ENCODE measurements around the gene MCUR1.

Gene MCUR1

DNA sequence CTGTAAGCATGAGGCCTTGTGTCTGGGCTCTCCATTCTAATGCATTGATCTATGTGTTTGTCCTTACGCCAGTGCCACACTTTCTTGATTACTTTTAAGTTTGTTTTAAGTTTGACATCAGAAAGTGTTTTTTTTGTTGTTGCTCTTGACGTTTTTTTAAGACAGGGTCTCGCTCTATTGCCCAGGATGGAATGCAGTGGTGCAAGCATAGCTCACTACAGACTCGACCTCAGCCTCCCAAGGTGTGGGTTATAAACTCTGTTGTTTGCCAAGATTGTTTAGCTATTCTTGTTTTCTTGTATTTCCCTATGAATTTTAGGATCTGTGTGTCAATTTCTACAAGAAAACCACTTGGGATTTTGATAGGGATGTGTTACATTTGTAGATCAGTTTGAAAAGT lies 5.6 kb downstream of the MCUR1 start:
- TF ChIP-seq, protein P1, sequence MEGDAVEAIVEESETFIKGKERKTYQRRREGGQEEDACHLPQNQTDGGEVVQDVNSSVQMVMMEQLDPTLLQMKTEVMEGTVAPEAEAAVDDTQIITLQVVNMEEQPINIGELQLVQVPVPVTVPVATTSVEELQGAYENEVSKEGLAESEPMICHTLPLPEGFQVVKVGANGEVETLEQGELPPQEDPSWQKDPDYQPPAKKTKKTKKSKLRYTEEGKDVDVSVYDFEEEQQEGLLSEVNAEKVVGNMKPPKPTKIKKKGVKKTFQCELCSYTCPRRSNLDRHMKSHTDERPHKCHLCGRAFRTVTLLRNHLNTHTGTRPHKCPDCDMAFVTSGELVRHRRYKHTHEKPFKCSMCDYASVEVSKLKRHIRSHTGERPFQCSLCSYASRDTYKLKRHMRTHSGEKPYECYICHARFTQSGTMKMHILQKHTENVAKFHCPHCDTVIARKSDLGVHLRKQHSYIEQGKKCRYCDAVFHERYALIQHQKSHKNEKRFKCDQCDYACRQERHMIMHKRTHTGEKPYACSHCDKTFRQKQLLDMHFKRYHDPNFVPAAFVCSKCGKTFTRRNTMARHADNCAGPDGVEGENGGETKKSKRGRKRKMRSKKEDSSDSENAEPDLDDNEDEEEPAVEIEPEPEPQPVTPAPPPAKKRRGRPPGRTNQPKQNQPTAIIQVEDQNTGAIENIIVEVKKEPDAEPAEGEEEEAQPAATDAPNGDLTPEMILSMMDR (conservative IDR thresholded peaks at IDR 0.05) = no peak
- no peak overlapping the region for H3K27ac ChIP-seq

DNA sequence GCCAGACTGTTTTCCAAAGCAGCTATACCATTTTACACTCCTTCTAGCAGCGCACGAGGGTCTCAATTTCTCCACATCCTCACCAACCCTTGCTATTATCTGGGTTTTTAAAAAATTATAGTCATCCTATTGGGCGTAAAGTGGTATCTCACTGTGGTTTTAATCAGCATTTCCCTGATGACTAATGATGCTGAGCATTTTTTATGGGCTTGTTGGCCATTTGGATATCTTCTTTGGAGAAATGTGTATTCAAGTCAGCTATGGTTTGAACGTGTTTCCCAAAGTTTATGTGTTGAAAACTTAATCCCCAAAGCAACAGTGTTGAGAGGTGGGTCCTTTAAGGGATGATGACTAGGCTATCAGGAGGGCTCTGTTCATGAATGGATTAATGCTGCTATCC lies 6.7 kb downstream of the MCUR1 start:
- TF ChIP-seq, protein P1 (conservative IDR thresholded peaks at IDR 0.05) = no peak
- no peak overlapping the region for H3K27ac ChIP-seq

DNA sequence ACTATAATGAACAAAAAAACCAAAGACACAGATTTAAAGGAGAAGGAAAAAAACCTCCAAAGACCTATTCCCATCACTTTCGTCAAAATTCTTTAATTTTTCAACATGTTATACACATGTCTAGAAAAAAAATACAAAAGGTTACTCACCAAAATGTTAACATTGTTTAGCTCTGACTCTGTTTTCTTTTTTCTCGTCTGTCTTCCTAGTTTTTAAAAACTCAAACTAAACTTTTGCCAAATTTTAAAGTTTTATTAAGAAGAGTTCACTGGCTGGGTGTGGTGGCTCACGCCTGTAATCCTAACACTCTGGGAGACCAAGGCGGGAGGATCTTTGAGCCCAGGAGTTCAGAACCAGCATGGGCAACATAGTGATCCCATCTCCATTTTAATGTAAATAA lies 10.8 kb downstream of the MCUR1 start:
- TF ChIP-seq, protein P1 (conservative IDR thresholded peaks at IDR 0.05) = no peak

DNA sequence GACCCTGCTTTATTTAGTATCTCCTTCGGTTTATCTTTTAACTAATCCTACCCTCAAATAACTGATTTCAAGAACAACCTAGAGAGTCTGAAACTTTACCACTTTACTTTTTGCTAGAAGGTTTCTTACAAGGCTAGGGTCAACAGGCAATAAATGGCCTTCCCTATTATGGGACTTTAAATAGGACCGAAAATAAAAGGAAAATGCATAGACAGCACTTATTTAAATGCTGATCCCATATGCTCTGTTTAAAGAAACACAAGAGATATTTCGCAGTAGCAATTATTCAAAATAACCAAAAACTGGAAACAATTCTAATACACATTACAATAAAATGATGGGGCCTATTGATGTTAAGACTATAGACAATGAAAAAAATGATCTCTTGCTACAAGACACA lies 13.7 kb downstream of the MCUR1 start:
- H3K27ac ChIP-seq = no peak overlapping the region
- TF ChIP-seq, protein P1 (conservative IDR thresholded peaks at IDR 0.05) = no peak

More for the DNA sequence above, 10.8 kb downstream of the MCUR1 start:
- no peak overlapping the region for H3K27ac ChIP-seq

DNA sequence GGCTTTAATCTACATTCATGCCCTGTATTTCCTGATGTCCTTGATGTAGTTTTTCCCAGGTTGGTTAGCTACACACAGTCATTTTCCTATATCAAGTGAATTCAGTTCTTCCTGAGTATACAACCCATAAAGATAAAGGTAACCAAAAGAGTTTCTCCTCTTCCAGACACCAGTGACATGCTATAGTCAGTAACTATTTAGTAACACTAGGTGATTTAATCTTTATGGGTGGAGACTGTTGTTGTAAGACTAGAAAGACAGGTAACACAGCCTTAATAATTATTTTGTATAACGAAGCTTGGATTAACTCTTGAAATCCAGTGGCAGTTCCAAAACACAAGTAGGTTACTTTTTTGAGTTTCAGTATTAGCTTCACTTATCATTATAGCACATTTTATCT lies 17.6 kb downstream of the MCUR1 start:
- H3K27ac ChIP-seq = peak overlapping the region; percentile 64
- TF ChIP-seq, protein P1 (conservative IDR thresholded peaks at IDR 0.05) = no peak

DNA sequence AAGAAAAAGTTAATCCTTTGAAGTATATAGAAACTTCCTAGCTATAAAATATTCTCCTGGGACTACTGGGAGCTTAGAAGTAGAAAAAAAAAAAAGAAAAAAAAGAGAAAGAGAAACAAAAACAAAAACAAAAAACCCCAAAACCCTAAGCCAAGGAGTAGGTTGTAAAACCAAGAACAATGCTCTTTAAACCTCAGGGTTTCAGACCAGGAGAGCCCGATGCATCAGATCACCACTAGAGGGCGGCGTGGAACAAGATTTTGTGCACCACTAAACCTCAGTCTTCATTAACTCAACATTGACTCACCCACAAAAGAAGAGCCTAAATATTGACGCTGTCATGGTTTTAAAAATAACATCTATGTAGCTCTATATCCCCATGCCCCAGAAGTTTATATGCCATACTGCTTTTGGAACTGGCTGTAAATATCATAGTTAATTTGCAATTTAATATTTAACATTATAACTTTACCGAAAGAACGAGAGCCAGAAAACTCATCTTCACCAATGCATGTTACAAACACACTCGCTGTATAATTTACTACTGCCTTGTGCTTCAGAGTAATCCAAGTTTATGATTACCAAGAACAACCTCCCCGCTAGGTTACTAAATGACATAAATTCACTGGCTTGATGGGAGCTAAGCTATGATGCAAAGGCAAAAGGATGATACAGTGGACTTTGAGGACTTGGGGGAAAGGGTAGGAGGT lies 19.2 kb downstream of the MCUR1 start:
- no peak overlapping the region; the same call in 1 of the 2 replicates for H3K27ac ChIP-seq
- TF ChIP-seq, protein P1 (conservative IDR thresholded peaks at IDR 0.05) = peak; percentile 71

DNA sequence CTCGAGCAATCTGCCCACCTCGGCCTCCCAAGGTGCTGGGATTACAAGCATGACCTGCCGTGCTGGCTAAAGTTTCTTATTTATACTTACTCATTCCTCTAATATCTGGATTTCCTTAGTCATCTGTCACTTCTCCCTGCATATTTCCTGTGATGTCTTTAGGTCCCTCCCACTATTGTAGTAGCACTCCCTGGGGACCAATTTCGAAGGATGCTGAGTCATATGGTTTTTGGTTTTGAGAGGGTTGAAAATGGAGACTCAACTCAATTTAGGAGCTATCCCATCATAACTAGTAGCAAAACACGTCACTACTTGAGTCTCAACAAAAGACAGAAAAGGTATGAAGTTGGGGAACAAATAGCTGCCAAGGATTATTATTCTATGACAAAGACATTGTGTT lies 20.2 kb downstream of the MCUR1 start:
- H3K27ac ChIP-seq = no peak overlapping the region
- TF ChIP-seq, protein P1 (conservative IDR thresholded peaks at IDR 0.05) = no peak
